H9 (cell line): ENCODE results near the gene HS3ST2. TPM values are rescaled to one million over a fixed set of nuclear protein-coding genes. Genes with fewer than 3 reads are reported as not detected.

Experiments
- DNase-seq: peaks from one replicate; pipeline ENCODE4 v3.0.0-alpha.2; 2017
- H2AFZ ChIP-seq: one replicate; pipeline ENCODE4 v1.6.1; 2013; ENCODE audit warnings: mild to moderate bottlenecking, low read length, control low read depth, moderate library complexity
- H2AK5ac ChIP-seq: 2 replicates; pipeline ENCODE4 v1.6.1; 2013; ENCODE audit warnings: low read length, control low read depth, mixed read lengths; ENCODE audit not compliant: insufficient read length
- H2BK120ac ChIP-seq: one replicate; pipeline ENCODE4 v1.6.1; 2013; ENCODE audit warnings: low read depth, mild to moderate bottlenecking, low read length, control low read depth, inconsistent platforms; ENCODE audit not compliant: poor library complexity, severe bottlenecking
- H2BK12ac ChIP-seq: 2 replicates; pipeline ENCODE4 v1.6.1; 2013; ENCODE audit warnings: low read length, control low read depth, mixed read lengths, low read depth; ENCODE audit not compliant: insufficient read length
- H2BK15ac ChIP-seq: 2 replicates; pipeline ENCODE4 v1.6.1; 2013; ENCODE audit warnings: low read depth, low read length, control low read depth
- H2BK20ac ChIP-seq: one replicate; pipeline ENCODE4 v1.6.1; 2013; ENCODE audit warnings: low read depth, mild to moderate bottlenecking, low read length, control low read depth, inconsistent platforms; ENCODE audit not compliant: poor library complexity, severe bottlenecking
- H2BK5ac ChIP-seq: 2 replicates; pipeline ENCODE4 v1.6.1; 2013; ENCODE audit warnings: low read length, control low read depth, mixed read lengths; ENCODE audit not compliant: insufficient read length
- H3K14ac ChIP-seq: 2 replicates; pipeline ENCODE4 v1.6.1; 2013; ENCODE audit warnings: low read length, control low read depth; ENCODE audit not compliant: insufficient read depth
- H3K18ac ChIP-seq: 2 replicates; pipeline ENCODE4 v1.6.1; 2013; ENCODE audit warnings: low read depth, mild to moderate bottlenecking, mixed read lengths, low read length, control low read depth; ENCODE audit not compliant: insufficient read length
- H3K23ac ChIP-seq: 2 replicates; pipeline ENCODE4 v1.6.1; 2013; ENCODE audit warnings: low read length, control low read depth, mixed read lengths, low read depth; ENCODE audit not compliant: insufficient read length
- H3K23me2 ChIP-seq: 2 replicates; pipeline ENCODE4 v1.6.1; 2013; ENCODE audit warnings: low read depth, mild to moderate bottlenecking, mixed read lengths, low read length, control low read depth; ENCODE audit not compliant: insufficient read length, poor library complexity, severe bottlenecking
- H3K27ac ChIP-seq: 2 replicates; pipeline ENCODE4 v1.5.1; 2013; ENCODE audit warnings: low read length, control low read depth, mixed read lengths, low read depth; ENCODE audit not compliant: insufficient read length
- H3K27me3 ChIP-seq: 2 replicates; pipeline ENCODE4 v1.6.1; 2013; ENCODE audit warnings: low read length, control low read depth, inconsistent platforms; ENCODE audit not compliant: insufficient read depth
- H3K4ac ChIP-seq: 2 replicates; pipeline ENCODE4 v1.6.1; 2013; ENCODE audit warnings: low read depth, mild to moderate bottlenecking, control low read depth, inconsistent platforms, low read length, moderate library complexity
- H3K4me1 ChIP-seq: 2 replicates; pipeline ENCODE4 v1.6.1; 2013; ENCODE audit warnings: low read length, control low read depth, inconsistent platforms; ENCODE audit not compliant: insufficient read depth
- H3K4me2 ChIP-seq: 2 replicates; pipeline ENCODE4 v1.6.1; 2013; ENCODE audit warnings: low read length, control low read depth, mixed read lengths; ENCODE audit not compliant: insufficient read length, insufficient read depth
- H3K56ac ChIP-seq: 2 replicates; pipeline ENCODE4 v1.6.1; 2013; ENCODE audit warnings: low read depth, mild to moderate bottlenecking, mixed read lengths, low read length, control low read depth; ENCODE audit not compliant: insufficient read length
- H3K79me1 ChIP-seq: 2 replicates; pipeline ENCODE4 v1.6.1; 2013; ENCODE audit warnings: low read depth, mild to moderate bottlenecking, moderate library complexity, low read length, control low read depth, inconsistent platforms; ENCODE audit not compliant: insufficient read depth, poor library complexity, severe bottlenecking
- H3K79me2 ChIP-seq: 2 replicates; pipeline ENCODE4 v1.6.1; 2013; ENCODE audit warnings: low read length, control low read depth, inconsistent platforms; ENCODE audit not compliant: insufficient read depth
- H3K9ac ChIP-seq: 2 replicates; pipeline ENCODE4 v1.6.1; 2013; ENCODE audit warnings: low read length, control low read depth, mixed read lengths; ENCODE audit not compliant: insufficient read length; ENCODE audit errors: extremely low read depth
- H3K9me3 ChIP-seq: one replicate; pipeline ENCODE4 v1.6.1; 2013; ENCODE audit warnings: low read depth, low read length, inconsistent platforms; ENCODE audit not compliant: control insufficient read depth
- H3T11ph ChIP-seq: one replicate; pipeline ENCODE4 v1.6.1; 2013; ENCODE audit warnings: mild to moderate bottlenecking, low read length, control low read depth, inconsistent platforms
- H4K20me1 ChIP-seq: one replicate; pipeline ENCODE4 v1.6.1; 2013; ENCODE audit not compliant: control insufficient read depth, insufficient read length, insufficient read depth
- H4K5ac ChIP-seq: 2 replicates; pipeline ENCODE4 v1.6.1; 2013; ENCODE audit warnings: low read depth, mild to moderate bottlenecking, mixed read lengths, low read length, control low read depth; ENCODE audit not compliant: insufficient read length
- H4K8ac ChIP-seq: replicated peaks from 2 replicates; pipeline ENCODE4 v1.6.1; 2013; ENCODE audit warnings: low read length, control low read depth, mixed read lengths, low read depth; ENCODE audit not compliant: insufficient read length
- H4K91ac ChIP-seq: 2 replicates; pipeline ENCODE4 v1.6.1; 2013; ENCODE audit warnings: low read depth, mild to moderate bottlenecking, moderate library complexity, mixed read lengths, low read length, control low read depth; ENCODE audit not compliant: insufficient read length
- H3K27ac Mint-ChIP-seq, 3 experiments: 2 replicates in 2 of 3; 3 replicates in 1 of 3; pipeline ENCODE4 v1.8.0; 2020 to 2021; ENCODE audit warnings: mixed read lengths in 3 of 3, mild to moderate bottlenecking in 1 of 3, moderate library complexity in 1 of 3
- H3K27me3 Mint-ChIP-seq: 2 replicates; pipeline ENCODE4 v1.8.0; 2021; ENCODE audit warnings: low read depth, mild to moderate bottlenecking, moderate library complexity, mixed read lengths
- H3K36me3 Mint-ChIP-seq, 3 experiments: 2 replicates in 2 of 3; 3 replicates in 1 of 3; pipeline ENCODE4 v1.8.0; 2020 to 2021; ENCODE audit warnings: low read depth in 3 of 3, mixed read lengths in 3 of 3; ENCODE audit not compliant: insufficient read depth in 1 of 3
- H3K4me1 Mint-ChIP-seq, 2 experiments: 2 replicates each; pipeline ENCODE4 v1.8.0; 2020; ENCODE audit warnings: mixed read lengths in 2 of 2
- H3K4me3 Mint-ChIP-seq, 2 experiments: 2 replicates in 1 of 2; 3 replicates in 1 of 2; pipeline ENCODE4 v1.8.0; 2020 to 2021; ENCODE audit warnings: mild to moderate bottlenecking in 2 of 2, mixed read lengths in 2 of 2, moderate library complexity in 1 of 2
- H3K9me3 Mint-ChIP-seq, 2 experiments: 2 replicates in 1 of 2; 3 replicates in 1 of 2; pipeline ENCODE4 v1.8.0; 2020; ENCODE audit warnings: mild to moderate bottlenecking in 2 of 2, mixed read lengths in 2 of 2, moderate library complexity in 1 of 2
- CTCF ChIP-seq: fragments of 200-600 bp; sonication (generic); conservative IDR thresholded peaks from 3 replicates; pipeline ENCODE4 v1.8.0; 2021; ENCODE audit warnings: antibody characterized with exemption, mild to moderate bottlenecking
- WGBS: extraction: QIAGEN DNeasy Blood & Tissue Kit; methylation state at CpG from one replicate; pipeline ENCODE4 v1.1.7; 2013; ENCODE audit warnings: missing lambda C conversion rate, low lambda C conversion rate, mixed read lengths; ENCODE audit not compliant: insufficient read length; ENCODE audit errors: extremely low coverage; 5-methylcytosine and 5-hydroxymethylcytosine counted together
- total RNA-seq: library from RNA; stranded (reverse); gene quantifications from 2 replicates; pipeline ENCODE4 v1.2.1, GENCODE V29; 2021

HS3ST2 gene
- total RNA-seq, 1 experiment from 2014 or later: 3.1 TPM

- no peak overlapping the region for H3K4me3 Mint-ChIP-seq
- H3K4me1 Mint-ChIP-seq: peaks cover 0 to 2% of the 10 kb centered on the region in 2 experiments; a peak in 1 of 4 replicates
- no peaks in the 10 kb centered on the region for H3K27me3 ChIP-seq
- H3K9ac ChIP-seq: no peak overlapping the region
- H3K56ac ChIP-seq: no peak overlapping the region
- no peaks in the 10 kb centered on the region for H3K23me2 ChIP-seq
- H3T11ph ChIP-seq: no peak overlapping the region
- no peak overlapping the region for H3K23ac ChIP-seq
- WGBS: no CpG with 5 or more reads among the region's 7 CpGs
- no peaks in the 10 kb centered on the region for H3K79me2 ChIP-seq
- peaks cover 2% of the 10 kb centered on the region for H3K27me3 Mint-ChIP-seq
- H2BK5ac ChIP-seq: no peak overlapping the region
- no peak overlapping the region for H3K27ac ChIP-seq
- H2AK5ac ChIP-seq: no peak overlapping the region
- no peak overlapping the region for H2BK120ac ChIP-seq
- no peak overlapping the region for H2AFZ ChIP-seq
- TF ChIP-seq CTCF: no peak
- H4K20me1 ChIP-seq: no peaks in the 10 kb centered on the region
- no peak overlapping the region for H3K18ac ChIP-seq
- H2BK20ac ChIP-seq: no peak overlapping the region
- H3K4me1 ChIP-seq: no peaks in the 10 kb centered on the region
- H2BK12ac ChIP-seq: no peak overlapping the region
- peak overlapping the region in 1 of 3 experiments; percentile 50; a peak in 1 of 7 replicates for H3K27ac Mint-ChIP-seq
- no peak overlapping the region for H3K4me2 ChIP-seq
- no peaks in the 10 kb centered on the region for H3K9me3 Mint-ChIP-seq
- no peak overlapping the region for H4K91ac ChIP-seq
- H3K9me3 ChIP-seq: no peaks in the 10 kb centered on the region
- no peak overlapping the region for H3K14ac ChIP-seq
- no peak overlapping the region for H2BK15ac ChIP-seq
- no peaks in the 10 kb centered on the region for H3K36me3 Mint-ChIP-seq
- no peak overlapping the region for H4K8ac ChIP-seq
- no peak for DNase-seq
- no peak overlapping the region for H3K4ac ChIP-seq
- H3K79me1 ChIP-seq: no peaks in the 10 kb centered on the region
- H4K5ac ChIP-seq: no peak overlapping the region
These were observed 77.0 kb downstream of the HS3ST2 start for GRCh38 chr16:22890976-22891375.
